GM12801 (cell line): Measurements from ENCODE around the gene CCDC124.

ENCODE experiments used
- CTCF ChIP-seq: IDR thresholded peaks from one replicate; pipeline ENCODE4 v1.5.1; 2011; ENCODE audit warnings: control low read depth; ENCODE audit not compliant: insufficient read length; ENCODE audit errors: extremely low read depth

Gene CCDC124

GRCh38 chr19:17948931-17949930, 16.4 kb downstream of the CCDC124 start:
- TF ChIP-seq CTCF, result no peak

GRCh38 chr19:17949956-17950309, 17.1 kb downstream of the CCDC124 start:
- no peak for TF ChIP-seq CTCF

- TF ChIP-seq CTCF, result no peak
Observed at GRCh38 chr19:17950310-17951156, 17.7 kb downstream of the CCDC124 start.

- no peak for TF ChIP-seq CTCF
Observed at GRCh38 chr19:17951157-17951989, 18.6 kb downstream of the CCDC124 start.

- TF ChIP-seq CTCF, result no peak
Observed at GRCh38 chr19:17951990-17952976, 19.5 kb downstream of the CCDC124 start.

GRCh38 chr19:17953316-17953801, 20.5 kb downstream of the CCDC124 start:
- no peak for TF ChIP-seq CTCF
